HL-60 (cell line): ENCODE results near the gene CDC42EP1.

Experiments
- CTCF ChIP-seq: IDR thresholded peaks from one replicate; pipeline ENCODE4 v1.5.1; 2011; ENCODE audit warnings: low read length, control low read depth, inconsistent platforms; ENCODE audit not compliant: insufficient read depth
- GABPA ChIP-seq: IDR thresholded peaks from 2 replicates; pipeline ENCODE4 v1.6.1; 2012; ENCODE audit warnings: low read depth
- POLR2AphosphoS5 ChIP-seq: IDR thresholded peaks from 2 replicates; pipeline ENCODE4 v1.6.1; 2012; ENCODE audit warnings: low read depth
- TF ChIP-seq, protein P1 (sequence below): IDR thresholded peaks from 2 replicates; pipeline ENCODE4 v1.6.1; 2012; ENCODE audit warnings: low read depth; ENCODE audit not compliant: insufficient replicate concordance

DNA sequence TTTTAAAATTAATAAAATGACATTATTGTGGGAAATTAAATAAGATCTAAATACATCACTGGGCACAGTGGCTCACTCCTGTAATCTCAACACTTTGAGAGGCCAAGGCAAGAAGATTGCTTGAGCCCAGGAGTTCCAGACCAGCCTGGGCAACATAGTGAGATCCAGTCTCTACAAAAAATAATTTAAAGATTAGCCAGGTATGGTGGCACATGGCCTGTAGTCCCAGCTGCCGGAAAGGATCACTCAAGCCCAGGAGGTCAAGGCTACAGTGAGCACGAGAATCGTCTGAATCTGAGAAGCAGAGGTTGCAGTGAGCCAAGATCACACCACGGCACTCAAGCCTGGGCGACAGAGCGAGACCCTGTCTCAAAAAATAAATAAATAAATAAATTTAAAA lies 25.1 kb upstream of the CDC42EP1 start:
- TF ChIP-seq CTCF (no peak), POLR2AphosphoS5 (no peak), GABPA (no peak)
- TF ChIP-seq, protein P1, sequence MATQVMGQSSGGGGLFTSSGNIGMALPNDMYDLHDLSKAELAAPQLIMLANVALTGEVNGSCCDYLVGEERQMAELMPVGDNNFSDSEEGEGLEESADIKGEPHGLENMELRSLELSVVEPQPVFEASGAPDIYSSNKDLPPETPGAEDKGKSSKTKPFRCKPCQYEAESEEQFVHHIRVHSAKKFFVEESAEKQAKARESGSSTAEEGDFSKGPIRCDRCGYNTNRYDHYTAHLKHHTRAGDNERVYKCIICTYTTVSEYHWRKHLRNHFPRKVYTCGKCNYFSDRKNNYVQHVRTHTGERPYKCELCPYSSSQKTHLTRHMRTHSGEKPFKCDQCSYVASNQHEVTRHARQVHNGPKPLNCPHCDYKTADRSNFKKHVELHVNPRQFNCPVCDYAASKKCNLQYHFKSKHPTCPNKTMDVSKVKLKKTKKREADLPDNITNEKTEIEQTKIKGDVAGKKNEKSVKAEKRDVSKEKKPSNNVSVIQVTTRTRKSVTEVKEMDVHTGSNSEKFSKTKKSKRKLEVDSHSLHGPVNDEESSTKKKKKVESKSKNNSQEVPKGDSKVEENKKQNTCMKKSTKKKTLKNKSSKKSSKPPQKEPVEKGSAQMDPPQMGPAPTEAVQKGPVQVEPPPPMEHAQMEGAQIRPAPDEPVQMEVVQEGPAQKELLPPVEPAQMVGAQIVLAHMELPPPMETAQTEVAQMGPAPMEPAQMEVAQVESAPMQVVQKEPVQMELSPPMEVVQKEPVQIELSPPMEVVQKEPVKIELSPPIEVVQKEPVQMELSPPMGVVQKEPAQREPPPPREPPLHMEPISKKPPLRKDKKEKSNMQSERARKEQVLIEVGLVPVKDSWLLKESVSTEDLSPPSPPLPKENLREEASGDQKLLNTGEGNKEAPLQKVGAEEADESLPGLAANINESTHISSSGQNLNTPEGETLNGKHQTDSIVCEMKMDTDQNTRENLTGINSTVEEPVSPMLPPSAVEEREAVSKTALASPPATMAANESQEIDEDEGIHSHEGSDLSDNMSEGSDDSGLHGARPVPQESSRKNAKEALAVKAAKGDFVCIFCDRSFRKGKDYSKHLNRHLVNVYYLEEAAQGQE, result no peak
